HG03432 (cell line): ENCODE data around the gene UTP11.

Experiments
- ATAC-seq: cut with Tn5 transposase; IDR thresholded peaks from one replicate; pipeline ENCODE4 v1.9.1; 2021; ENCODE audit warnings: mild to moderate bottlenecking, moderate library complexity; ENCODE audit not compliant: unreplicated experiment

UTP11 gene

GRCh38 chr1:38068220-38068979, 55.9 kb downstream of the UTP11 start:
- ATAC-seq = no peak

- no peak for ATAC-seq
Measured at GRCh38 chr1:38068980-38069340, 56.4 kb downstream of the UTP11 start.

- no peak for ATAC-seq
Measured at GRCh38 chr1:38071312-38072256, 59.0 kb downstream of the UTP11 start.

GRCh38 chr1:38072858-38073257, 60.3 kb downstream of the UTP11 start:
- ATAC-seq = no peak

GRCh38 chr1:38073534-38074301, 61.2 kb downstream of the UTP11 start:
- no peak for ATAC-seq

GRCh38 chr1:38074302-38074677, 61.8 kb downstream of the UTP11 start:
- no peak for ATAC-seq
